NCI-H1105 treated with DMSO at 0.1 percent for 48 hours (cell line): ENCODE results near the gene RAB30.

ENCODE experiments used
- DNase-seq: peaks from one replicate; lab custom pipeline; 2025; lab: John Stamatoyannopoulos, UW

The RAB30 gene

GRCh38 chr11:83070731-83071566 is 748 bp downstream of the RAB30 start:
- peak; percentile 61 for DNase-seq

DNA sequence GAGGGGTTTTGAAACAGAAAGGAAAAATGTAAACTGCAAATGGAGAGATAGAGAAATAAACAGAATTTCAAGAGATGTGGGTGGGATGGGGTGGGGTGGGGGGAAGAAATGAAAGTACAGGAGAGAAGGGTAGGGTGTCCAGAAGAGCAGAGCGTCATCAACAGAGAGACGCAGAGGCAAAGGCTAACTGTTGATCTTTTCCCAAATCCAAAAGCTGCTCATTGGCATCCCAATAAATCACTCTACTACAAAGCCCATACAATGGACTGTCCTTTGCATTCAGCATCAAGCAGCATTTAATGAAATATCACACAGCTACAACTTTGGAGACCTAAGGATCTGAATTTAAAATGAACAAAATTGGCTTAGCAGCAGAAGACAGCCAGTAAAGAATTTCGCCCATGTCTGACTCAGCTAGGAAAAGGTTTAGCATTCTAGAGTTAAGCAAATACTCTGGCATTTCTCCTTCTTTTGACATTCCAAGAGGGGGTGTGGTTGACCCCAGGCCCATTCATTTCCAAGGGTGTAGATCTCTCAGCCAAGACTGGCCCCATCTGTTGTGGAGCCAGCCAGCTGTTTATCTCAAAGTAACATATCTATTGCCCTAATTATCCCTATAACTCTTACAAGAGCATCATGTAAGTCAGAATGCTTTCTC is 1.5 kb downstream of the RAB30 start:
- no peak for DNase-seq

GRCh38 chr11:83069441-83070043 is 2.2 kb downstream of the RAB30 start:
- DNase-seq, result peak; percentile 44

DNA sequence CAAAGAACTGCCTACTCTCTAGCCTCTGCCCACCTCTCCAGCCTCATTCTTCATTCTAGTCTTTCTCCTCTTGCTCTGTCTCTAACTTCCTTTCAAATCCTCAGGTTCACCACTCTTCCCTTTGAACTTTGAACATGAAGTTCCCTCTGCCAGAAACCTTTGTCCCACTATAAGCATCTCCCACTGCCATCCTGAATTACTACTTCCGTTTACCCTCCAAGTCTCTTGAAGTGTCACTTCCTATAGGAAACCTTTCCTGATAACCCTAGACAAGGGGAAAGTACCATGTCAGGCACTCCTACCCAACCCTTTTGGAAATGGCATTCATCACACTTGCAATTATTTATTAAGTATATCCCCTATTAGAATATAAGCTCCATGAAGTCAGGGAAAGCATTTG is 3.1 kb downstream of the RAB30 start:
- DNase-seq, result no peak

DNA sequence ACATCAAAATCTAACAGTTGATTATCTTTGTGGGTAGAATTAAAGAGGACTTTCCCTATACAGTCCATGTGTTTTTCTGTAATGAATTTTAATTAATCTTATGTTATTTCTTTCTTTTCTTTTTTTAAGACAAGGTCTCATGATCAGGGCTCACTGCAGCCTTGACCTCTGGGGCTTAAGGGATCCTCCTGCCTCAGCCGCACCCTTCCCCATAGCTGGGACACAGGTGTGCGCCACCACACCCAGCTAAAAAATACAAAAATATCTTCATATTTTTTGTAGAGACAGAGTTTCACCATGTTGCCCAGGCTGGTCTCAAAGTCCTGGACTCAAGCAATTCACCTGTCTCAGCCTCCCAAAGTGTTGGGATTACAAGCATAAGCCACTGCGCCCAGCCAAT is 7.7 kb downstream of the RAB30 start:
- DNase-seq, result no peak

- DNase-seq, result no peak
These were observed 8.5 kb downstream of the RAB30 start for GRCh38 chr11:83063073-83063754.

GRCh38 chr11:83061883-83062282 is 9.8 kb downstream of the RAB30 start:
- no peak for DNase-seq

- DNase-seq, result no peak
These were observed 10.7 kb downstream of the RAB30 start for GRCh38 chr11:83060965-83061364.

- DNase-seq, result no peak
These were observed 14.0 kb downstream of the RAB30 start for GRCh38 chr11:83057721-83058120.

GRCh38 chr11:83056611-83057010 is 15.1 kb downstream of the RAB30 start:
- DNase-seq, result no peak

DNA sequence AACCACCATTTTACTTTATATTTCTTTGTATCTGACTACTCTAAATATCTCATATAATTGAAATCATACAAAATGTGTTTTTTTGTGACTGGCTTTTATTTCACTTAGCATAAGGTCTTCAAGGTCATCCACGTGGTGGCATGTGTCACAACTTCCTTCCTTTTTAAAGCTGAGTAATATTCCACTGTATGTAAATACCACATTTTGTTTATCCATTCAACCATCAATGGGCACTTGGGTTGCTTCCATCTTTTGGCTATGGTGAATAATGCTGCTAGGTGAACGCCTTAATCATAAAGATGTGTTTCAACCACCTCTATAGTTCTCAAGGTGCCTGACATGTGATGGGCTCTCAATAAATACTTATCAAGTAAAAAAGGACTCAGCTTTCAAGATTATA is 15.5 kb downstream of the RAB30 start:
- DNase-seq, result no peak

GRCh38 chr11:83054904-83055380 is 16.8 kb downstream of the RAB30 start:
- DNase-seq, result peak; percentile 87

GRCh38 chr11:83054001-83054400 is 17.7 kb downstream of the RAB30 start:
- no peak for DNase-seq

DNA sequence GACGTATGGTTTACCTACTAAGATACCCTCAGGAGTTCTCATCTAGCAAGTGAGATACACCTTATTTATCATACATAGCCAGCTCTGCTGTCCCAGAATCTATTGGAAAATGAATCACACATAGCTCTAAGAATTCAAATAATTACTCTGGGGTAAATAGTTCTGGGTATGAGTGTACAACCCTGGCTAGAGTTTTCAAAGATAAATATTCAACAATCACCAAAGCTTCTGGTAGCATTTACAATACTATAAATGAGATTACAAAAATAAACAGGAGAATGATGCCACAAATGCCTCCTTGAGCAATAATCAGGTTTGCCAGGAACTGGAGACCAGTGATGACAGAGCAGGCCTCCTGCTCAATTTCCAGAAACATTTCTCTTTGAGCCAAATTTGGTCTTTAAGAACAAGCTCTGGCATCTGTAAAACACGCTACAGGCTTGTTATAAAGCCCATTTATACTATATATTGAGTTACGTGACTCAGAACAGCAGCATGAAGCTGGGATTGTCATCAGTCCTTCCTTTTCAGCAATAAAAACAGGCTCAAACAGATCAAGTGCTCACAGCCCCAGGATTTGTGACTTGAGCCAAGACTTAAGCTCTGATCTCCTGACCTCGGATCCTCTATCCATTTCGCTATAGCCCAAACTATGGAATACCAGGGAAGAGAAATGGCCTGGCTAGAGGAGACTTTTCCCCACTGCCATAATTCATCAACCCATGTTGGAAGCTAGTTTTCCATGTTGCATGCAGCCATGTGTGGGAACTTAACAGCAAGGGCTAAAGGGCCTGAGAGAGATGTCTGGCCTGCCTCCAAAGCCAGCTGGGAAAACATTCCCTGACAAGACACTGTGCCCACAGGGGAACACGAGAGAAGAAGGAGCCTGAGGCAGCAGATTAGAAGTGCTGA is 19.7 kb downstream of the RAB30 start:
- no peak for DNase-seq

- DNase-seq, result peak; percentile 40
These were observed 24.0 kb downstream of the RAB30 start for GRCh38 chr11:83047515-83048225.

GRCh38 chr11:83046621-83047172 is 25.0 kb downstream of the RAB30 start:
- no peak for DNase-seq

DNA sequence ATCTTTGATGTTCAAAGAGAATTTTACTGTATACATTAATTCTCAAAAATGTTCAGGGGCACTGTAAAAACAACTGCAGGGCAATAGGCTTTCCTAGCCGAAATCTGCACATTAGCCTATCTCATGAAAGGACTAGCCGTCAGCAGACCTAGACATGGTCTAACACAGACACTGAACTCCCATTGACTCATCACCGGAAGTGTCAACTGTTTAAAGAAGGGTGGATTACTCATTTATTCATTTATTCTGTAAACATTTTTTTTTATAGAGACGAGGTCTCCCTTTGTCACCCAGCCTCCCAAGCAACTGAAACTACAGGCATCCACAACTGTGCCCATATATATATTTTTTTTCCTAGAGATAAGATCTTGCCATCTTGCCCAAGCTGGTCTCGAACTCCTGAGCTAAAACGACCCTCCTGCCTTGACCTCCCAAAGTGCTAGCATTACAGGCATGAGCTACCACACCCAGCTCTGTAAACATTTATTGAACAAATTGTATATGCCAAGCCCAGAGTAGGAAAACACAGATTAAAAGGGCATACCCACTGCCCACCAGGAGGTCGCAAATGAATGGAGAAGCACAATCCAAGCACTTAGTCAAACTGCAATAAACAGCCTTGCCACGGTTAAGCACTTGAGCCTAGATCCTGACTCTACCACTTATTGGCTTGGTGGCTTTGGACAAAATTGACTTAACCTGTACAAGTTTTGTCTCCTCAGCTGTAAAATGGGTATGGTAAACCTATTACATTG is 26.6 kb downstream of the RAB30 start:
- DNase-seq, result no peak

- DNase-seq, result no peak
These were observed 28.6 kb downstream of the RAB30 start for GRCh38 chr11:83042964-83043711.

DNA sequence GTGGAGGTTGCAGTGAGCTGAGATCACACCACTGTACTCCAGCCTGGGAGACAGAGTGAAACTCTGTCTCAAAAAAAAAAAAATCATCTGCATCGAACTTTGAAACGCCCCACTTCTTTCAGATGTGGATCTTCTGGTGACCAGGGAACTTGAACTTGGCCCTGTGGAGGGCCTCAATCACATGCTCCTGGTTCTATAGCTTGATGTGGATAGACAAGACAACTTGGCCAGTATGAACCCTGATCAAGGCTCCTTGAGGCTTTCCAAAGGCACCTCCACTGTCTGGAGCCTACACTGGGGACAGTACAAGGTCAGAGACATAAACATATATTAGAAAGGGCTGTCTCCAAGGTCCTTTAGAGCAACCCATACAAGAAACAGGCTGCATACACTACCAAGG is 30.6 kb downstream of the RAB30 start:
- no peak for DNase-seq
